Dendritic cell treated with granulocyte-macrophage colony-stimulating factor and Interleukin-4, amounts not matched to agents 40 ng/mL and 50 ng/mL, for 4 days (primary cell): ENCODE data around the gene SLC23A3.

Experiments
- H3K27ac Mint-ChIP-seq: one replicate; pipeline ENCODE4 v1.8.0; 2022; ENCODE audit warnings: mild to moderate bottlenecking, mixed read lengths
- H3K27me3 Mint-ChIP-seq: one replicate; pipeline ENCODE4 v1.8.0; 2022; ENCODE audit warnings: mild to moderate bottlenecking, mixed read lengths
- H3K36me3 Mint-ChIP-seq: one replicate; pipeline ENCODE4 v1.8.0; 2022; ENCODE audit warnings: low read depth, mixed read lengths
- H3K4me1 Mint-ChIP-seq: one replicate; pipeline ENCODE4 v1.8.0; 2022; ENCODE audit warnings: low read depth, mixed read lengths
- H3K4me3 Mint-ChIP-seq: one replicate; pipeline ENCODE4 v1.8.0; 2022; ENCODE audit warnings: mild to moderate bottlenecking, moderate library complexity, mixed read lengths
- H3K9me3 Mint-ChIP-seq: one replicate; pipeline ENCODE4 v1.8.0; 2022; ENCODE audit warnings: mixed read lengths
- intact Hi-C: fragments of 100-400 bp; cut with micrococcal nuclease; formaldehyde crosslinking; loops from one replicate; pipeline ENCODE4 v1.15.0; 2022

SLC23A3 gene

GRCh38 chr2:219112062-219112406, 57.8 kb downstream of the SLC23A3 start:
- Mint-ChIP-seq H3K4me1 (peaks cover 56% of the 10 kb centered on the region), H3K36me3 (peaks cover 5% of the 10 kb centered on the region)

More at GRCh38 chr2:219112062-219112406, 57.8 kb downstream of the SLC23A3 start:
- H3K27ac Mint-ChIP-seq = no peak overlapping the region
- no peak overlapping the region for H3K4me3 Mint-ChIP-seq
- no peaks in the 10 kb centered on the region for H3K27me3 Mint-ChIP-seq
- no peaks in the 10 kb centered on the region for H3K9me3 Mint-ChIP-seq
- intact Hi-C loops = no loop called here
